Caco-2 (cell line): ENCODE measurements around the gene OR51B2. TPM values are rescaled to one million over a fixed set of nuclear protein-coding genes. Genes with fewer than 3 reads are reported as not detected.

Source experiments
- BruUV-seq: library from RNA; stranded (reverse); fragments of 400-500 nt; replicated peaks from 2 replicates; lab custom pipeline; 2021; lab: Mats Ljungman, UMichigan
- CTCF ChIA-PET: fragments of 300-600 bp; sonication (Branson Sonifier 250); formaldehyde crosslinking; loops from one replicate; lab custom pipeline; 2022; ENCODE audit warnings: antibody characterized with exemption; lab: Charles Lee
- POLR2A ChIA-PET: fragments of 300-600 bp; sonication (Branson Sonifier 250); formaldehyde crosslinking; loops from one replicate; lab custom pipeline; 2022; ENCODE audit warnings: antibody characterized with exemption; lab: Charles Lee
- DNase-seq, 2 experiments: peaks; one replicate each; pipeline versions ENCODE4 v3.0.0 to v3.0.0-alpha.2; 2020 to 2022
- H3K27me3 ChIP-seq: replicated peaks from 2 replicates; pipeline ENCODE4 v1.6.0; 2011; ENCODE audit warnings: low read length; ENCODE audit not compliant: control insufficient read depth, insufficient read depth
- H3K36me3 ChIP-seq: 2 replicates; pipeline ENCODE4 v1.5.1; 2011; ENCODE audit warnings: low read length; ENCODE audit not compliant: control insufficient read depth, insufficient read depth
- H3K4me1 ChIP-seq: fragments of 250-450 bp; sonication (Bioruptor Pico); 2 replicates; pipeline ENCODE4 v1.5.1; 2020; ENCODE audit warnings: mild to moderate bottlenecking
- H3K4me3 ChIP-seq: 2 replicates; pipeline ENCODE4 v1.5.1; 2011; ENCODE audit warnings: low read depth, mild to moderate bottlenecking, control low read depth, low read length
- H3K9me3 ChIP-seq: fragments of 250-450 bp; sonication (Bioruptor Pico); 2 replicates; pipeline ENCODE4 v1.5.1; 2020; ENCODE audit warnings: mild to moderate bottlenecking, moderate library complexity
- H3K27ac Mint-ChIP-seq: one replicate; pipeline ENCODE4 v1.8.0; 2022; ENCODE audit warnings: mixed read lengths; ENCODE audit not compliant: unreplicated experiment
- H3K27me3 Mint-ChIP-seq: one replicate; pipeline ENCODE4 v1.8.0; 2022; ENCODE audit warnings: mixed read lengths; ENCODE audit not compliant: insufficient read depth, unreplicated experiment
- H3K36me3 Mint-ChIP-seq: one replicate; pipeline ENCODE4 v1.8.0; 2022; ENCODE audit warnings: mild to moderate bottlenecking, mixed read lengths; ENCODE audit not compliant: insufficient read depth, unreplicated experiment
- H3K4me1 Mint-ChIP-seq: one replicate; pipeline ENCODE4 v1.8.0; 2022; ENCODE audit warnings: low read depth, mixed read lengths; ENCODE audit not compliant: unreplicated experiment
- H3K4me3 Mint-ChIP-seq: one replicate; pipeline ENCODE4 v1.8.0; 2022; ENCODE audit warnings: mild to moderate bottlenecking, moderate library complexity, mixed read lengths; ENCODE audit not compliant: unreplicated experiment
- H3K9me3 Mint-ChIP-seq: one replicate; pipeline ENCODE4 v1.8.0; 2022; ENCODE audit warnings: mixed read lengths; ENCODE audit not compliant: unreplicated experiment
- CTCF ChIP-seq, 2 experiments: fragments of 200-600 bp in 1 of 2; IDR thresholded peaks; 1 replicate in 1 of 2; 2 replicates in 1 of 2; pipeline versions ENCODE4 v1.5.1 to v1.8.0; 2011 to 2022; ENCODE audit warnings: antibody characterized with exemption in 1 of 2, control low read depth in 1 of 2, inconsistent platforms in 1 of 2, low read depth in 1 of 2, low read length in 1 of 2, mild to moderate bottlenecking in 1 of 2, moderate library complexity in 1 of 2; ENCODE audit not compliant: insufficient read depth in 1 of 2, severe bottlenecking in 1 of 2, unreplicated experiment in 1 of 2
- intact Hi-C: fragments of 100-400 bp; cut with micrococcal nuclease; formaldehyde crosslinking; loops from one replicate; pipeline ENCODE4 v1.10.0; 2022; ENCODE audit not compliant: unreplicated experiment
- total RNA-seq: library from RNA; stranded (reverse); gene quantifications from 2 replicates; pipeline ENCODE4 v1.2.3, GENCODE V29; 2022

Gene OR51B2
- total RNA-seq, 1 experiment from 2014 or later: not detected

- Mint-ChIP-seq H3K36me3 (no peaks in the 10 kb centered on the region), H3K27me3 (peaks cover 10% of the 10 kb centered on the region), H3K9me3 (no peaks in the 10 kb centered on the region), H3K4me3 (no peak overlapping the region), H3K4me1 (no peaks in the 10 kb centered on the region), H3K27ac (no peak overlapping the region)
- intact Hi-C loops: no loop called here
- no peaks in the 10 kb centered on the region for H3K4me1 ChIP-seq
- ChIA-PET POLR2A (no interaction called here), CTCF (no interaction called here)
- DNase-seq: no peak
- H3K4me3 ChIP-seq: no peak overlapping the region
- BruUV-seq: no TSS peak
- H3K27me3 ChIP-seq: no peaks in the 10 kb centered on the region
- TF ChIP-seq CTCF (IDR thresholded peaks at IDR 0.05; ENCODE audit: insufficient read depth in 1 of 2, low read depth in 1 of 2, low read length in 1 of 2, severe bottlenecking in 1 of 2, unreplicated experiment in 1 of 2): no peak
- H3K36me3 ChIP-seq: no peaks in the 10 kb centered on the region
- no peaks in the 10 kb centered on the region for H3K9me3 ChIP-seq
These were observed 13.7 kb downstream of the OR51B2 start for GRCh38 chr11:5310423-5310822.

- DNase-seq: no peak
- no peak for TF ChIP-seq CTCF (IDR thresholded peaks at IDR 0.05; ENCODE audit: insufficient read depth in 1 of 2, low read depth in 1 of 2, low read length in 1 of 2, severe bottlenecking in 1 of 2, unreplicated experiment in 1 of 2)
- no peaks in the 10 kb centered on the region for H3K9me3 Mint-ChIP-seq
- H3K4me3 ChIP-seq: no peak overlapping the region
- no peak overlapping the region for H3K4me3 Mint-ChIP-seq
- H3K27ac Mint-ChIP-seq: no peak overlapping the region
- H3K36me3 Mint-ChIP-seq: no peaks in the 10 kb centered on the region
- no peaks in the 10 kb centered on the region for H3K9me3 ChIP-seq
- no peaks in the 10 kb centered on the region for H3K4me1 Mint-ChIP-seq
- no peaks in the 10 kb centered on the region for H3K4me1 ChIP-seq
- POLR2A ChIA-PET: no interaction called here
- intact Hi-C loops: no loop called here
- H3K27me3 Mint-ChIP-seq: peaks cover 6% of the 10 kb centered on the region
- CTCF ChIA-PET: no interaction called here
- no peaks in the 10 kb centered on the region for H3K36me3 ChIP-seq
- no peaks in the 10 kb centered on the region for H3K27me3 ChIP-seq
- no TSS peak for BruUV-seq
These were observed 16.7 kb downstream of the OR51B2 start for GRCh38 chr11:5307256-5308019.

GRCh38 chr11:5304046-5304445 lies 20.1 kb downstream of the OR51B2 start:
- H3K27me3 Mint-ChIP-seq: peaks cover 17% of the 10 kb centered on the region
- ChIA-PET POLR2A (no interaction called here), CTCF (no interaction called here)
- no peak for DNase-seq
- Histone ChIP-seq H3K9me3 (no peaks in the 10 kb centered on the region), H3K4me1 (no peaks in the 10 kb centered on the region), H3K4me3 (no peak overlapping the region), H3K36me3 (no peaks in the 10 kb centered on the region), H3K27me3 (no peaks in the 10 kb centered on the region)
- no peaks in the 10 kb centered on the region for H3K9me3 Mint-ChIP-seq
- intact Hi-C loops: no loop called here
- H3K4me1 Mint-ChIP-seq: no peaks in the 10 kb centered on the region
- no TSS peak for BruUV-seq
- H3K27ac Mint-ChIP-seq: no peak overlapping the region
- no peaks in the 10 kb centered on the region for H3K36me3 Mint-ChIP-seq
- no peak for TF ChIP-seq CTCF (IDR thresholded peaks at IDR 0.05; ENCODE audit: insufficient read depth in 1 of 2, low read depth in 1 of 2, low read length in 1 of 2, severe bottlenecking in 1 of 2, unreplicated experiment in 1 of 2)
- no peak overlapping the region for H3K4me3 Mint-ChIP-seq
